H9 (cell line): ENCODE measurements around the gene DYRK4. TPM values are rescaled to one million over a fixed set of nuclear protein-coding genes. Genes with fewer than 3 reads are reported as not detected.

Experiments used
- DNase-seq: peaks from one replicate; pipeline ENCODE4 v3.0.0-alpha.2; 2017
- H2AFZ ChIP-seq: one replicate; pipeline ENCODE4 v1.6.1; 2013; ENCODE audit warnings: mild to moderate bottlenecking, low read length, control low read depth, moderate library complexity
- H2AK5ac ChIP-seq: 2 replicates; pipeline ENCODE4 v1.6.1; 2013; ENCODE audit warnings: low read length, control low read depth, mixed read lengths; ENCODE audit not compliant: insufficient read length
- H2BK120ac ChIP-seq: one replicate; pipeline ENCODE4 v1.6.1; 2013; ENCODE audit warnings: low read depth, mild to moderate bottlenecking, low read length, control low read depth, inconsistent platforms; ENCODE audit not compliant: poor library complexity, severe bottlenecking
- H2BK12ac ChIP-seq: 2 replicates; pipeline ENCODE4 v1.6.1; 2013; ENCODE audit warnings: low read length, control low read depth, mixed read lengths, low read depth; ENCODE audit not compliant: insufficient read length
- H2BK15ac ChIP-seq: 2 replicates; pipeline ENCODE4 v1.6.1; 2013; ENCODE audit warnings: low read depth, low read length, control low read depth
- H2BK20ac ChIP-seq: one replicate; pipeline ENCODE4 v1.6.1; 2013; ENCODE audit warnings: low read depth, mild to moderate bottlenecking, low read length, control low read depth, inconsistent platforms; ENCODE audit not compliant: poor library complexity, severe bottlenecking
- H2BK5ac ChIP-seq: 2 replicates; pipeline ENCODE4 v1.6.1; 2013; ENCODE audit warnings: low read length, control low read depth, mixed read lengths; ENCODE audit not compliant: insufficient read length
- H3K14ac ChIP-seq: 2 replicates; pipeline ENCODE4 v1.6.1; 2013; ENCODE audit warnings: low read length, control low read depth; ENCODE audit not compliant: insufficient read depth
- H3K18ac ChIP-seq: 2 replicates; pipeline ENCODE4 v1.6.1; 2013; ENCODE audit warnings: low read depth, mild to moderate bottlenecking, mixed read lengths, low read length, control low read depth; ENCODE audit not compliant: insufficient read length
- H3K23ac ChIP-seq: 2 replicates; pipeline ENCODE4 v1.6.1; 2013; ENCODE audit warnings: low read length, control low read depth, mixed read lengths, low read depth; ENCODE audit not compliant: insufficient read length
- H3K23me2 ChIP-seq: 2 replicates; pipeline ENCODE4 v1.6.1; 2013; ENCODE audit warnings: low read depth, mild to moderate bottlenecking, mixed read lengths, low read length, control low read depth; ENCODE audit not compliant: insufficient read length, poor library complexity, severe bottlenecking
- H3K27ac ChIP-seq: 2 replicates; pipeline ENCODE4 v1.5.1; 2013; ENCODE audit warnings: low read length, control low read depth, mixed read lengths, low read depth; ENCODE audit not compliant: insufficient read length
- H3K27me3 ChIP-seq: 2 replicates; pipeline ENCODE4 v1.6.1; 2013; ENCODE audit warnings: low read length, control low read depth, inconsistent platforms; ENCODE audit not compliant: insufficient read depth
- H3K4ac ChIP-seq: 2 replicates; pipeline ENCODE4 v1.6.1; 2013; ENCODE audit warnings: low read depth, mild to moderate bottlenecking, control low read depth, inconsistent platforms, low read length, moderate library complexity
- H3K4me1 ChIP-seq: 2 replicates; pipeline ENCODE4 v1.6.1; 2013; ENCODE audit warnings: low read length, control low read depth, inconsistent platforms; ENCODE audit not compliant: insufficient read depth
- H3K4me2 ChIP-seq: 2 replicates; pipeline ENCODE4 v1.6.1; 2013; ENCODE audit warnings: low read length, control low read depth, mixed read lengths; ENCODE audit not compliant: insufficient read length, insufficient read depth
- H3K56ac ChIP-seq: 2 replicates; pipeline ENCODE4 v1.6.1; 2013; ENCODE audit warnings: low read depth, mild to moderate bottlenecking, mixed read lengths, low read length, control low read depth; ENCODE audit not compliant: insufficient read length
- H3K79me1 ChIP-seq: 2 replicates; pipeline ENCODE4 v1.6.1; 2013; ENCODE audit warnings: low read depth, mild to moderate bottlenecking, moderate library complexity, low read length, control low read depth, inconsistent platforms; ENCODE audit not compliant: insufficient read depth, poor library complexity, severe bottlenecking
- H3K79me2 ChIP-seq: 2 replicates; pipeline ENCODE4 v1.6.1; 2013; ENCODE audit warnings: low read length, control low read depth, inconsistent platforms; ENCODE audit not compliant: insufficient read depth
- H3K9ac ChIP-seq: 2 replicates; pipeline ENCODE4 v1.6.1; 2013; ENCODE audit warnings: low read length, control low read depth, mixed read lengths; ENCODE audit not compliant: insufficient read length; ENCODE audit errors: extremely low read depth
- H3K9me3 ChIP-seq: one replicate; pipeline ENCODE4 v1.6.1; 2013; ENCODE audit warnings: low read depth, low read length, inconsistent platforms; ENCODE audit not compliant: control insufficient read depth
- H3T11ph ChIP-seq: one replicate; pipeline ENCODE4 v1.6.1; 2013; ENCODE audit warnings: mild to moderate bottlenecking, low read length, control low read depth, inconsistent platforms
- H4K20me1 ChIP-seq: one replicate; pipeline ENCODE4 v1.6.1; 2013; ENCODE audit not compliant: control insufficient read depth, insufficient read length, insufficient read depth
- H4K5ac ChIP-seq: 2 replicates; pipeline ENCODE4 v1.6.1; 2013; ENCODE audit warnings: low read depth, mild to moderate bottlenecking, mixed read lengths, low read length, control low read depth; ENCODE audit not compliant: insufficient read length
- H4K8ac ChIP-seq: replicated peaks from 2 replicates; pipeline ENCODE4 v1.6.1; 2013; ENCODE audit warnings: low read length, control low read depth, mixed read lengths, low read depth; ENCODE audit not compliant: insufficient read length
- H4K91ac ChIP-seq: 2 replicates; pipeline ENCODE4 v1.6.1; 2013; ENCODE audit warnings: low read depth, mild to moderate bottlenecking, moderate library complexity, mixed read lengths, low read length, control low read depth; ENCODE audit not compliant: insufficient read length
- H3K27ac Mint-ChIP-seq, 3 experiments: 2 replicates in 2 of 3; 3 replicates in 1 of 3; pipeline ENCODE4 v1.8.0; 2020 to 2021; ENCODE audit warnings: mixed read lengths in 3 of 3, mild to moderate bottlenecking in 1 of 3, moderate library complexity in 1 of 3
- H3K27me3 Mint-ChIP-seq: 2 replicates; pipeline ENCODE4 v1.8.0; 2021; ENCODE audit warnings: low read depth, mild to moderate bottlenecking, moderate library complexity, mixed read lengths
- H3K36me3 Mint-ChIP-seq, 3 experiments: 2 replicates in 2 of 3; 3 replicates in 1 of 3; pipeline ENCODE4 v1.8.0; 2020 to 2021; ENCODE audit warnings: low read depth in 3 of 3, mixed read lengths in 3 of 3; ENCODE audit not compliant: insufficient read depth in 1 of 3
- H3K4me1 Mint-ChIP-seq, 2 experiments: 2 replicates each; pipeline ENCODE4 v1.8.0; 2020; ENCODE audit warnings: mixed read lengths in 2 of 2
- H3K4me3 Mint-ChIP-seq, 2 experiments: 2 replicates in 1 of 2; 3 replicates in 1 of 2; pipeline ENCODE4 v1.8.0; 2020 to 2021; ENCODE audit warnings: mild to moderate bottlenecking in 2 of 2, mixed read lengths in 2 of 2, moderate library complexity in 1 of 2
- H3K9me3 Mint-ChIP-seq, 2 experiments: 2 replicates in 1 of 2; 3 replicates in 1 of 2; pipeline ENCODE4 v1.8.0; 2020; ENCODE audit warnings: mild to moderate bottlenecking in 2 of 2, mixed read lengths in 2 of 2, moderate library complexity in 1 of 2
- WGBS: extraction: QIAGEN DNeasy Blood & Tissue Kit; methylation state at CpG from one replicate; pipeline ENCODE4 v1.1.7; 2013; ENCODE audit warnings: missing lambda C conversion rate, low lambda C conversion rate, mixed read lengths; ENCODE audit not compliant: insufficient read length; ENCODE audit errors: extremely low coverage; 5-methylcytosine and 5-hydroxymethylcytosine counted together
- total RNA-seq: library from RNA; stranded (reverse); gene quantifications from 2 replicates; pipeline ENCODE4 v1.2.1, GENCODE V29; 2021
- TF ChIP-seq, protein P1 (sequence below): fragments of 200-600 bp; sonication (generic); conservative IDR thresholded peaks from 3 replicates; pipeline ENCODE4 v1.8.0; 2021; ENCODE audit warnings: antibody characterized with exemption, mild to moderate bottlenecking

DYRK4 gene
- total RNA-seq, 1 experiment from 2014 or later: 15.5 TPM

DNA sequence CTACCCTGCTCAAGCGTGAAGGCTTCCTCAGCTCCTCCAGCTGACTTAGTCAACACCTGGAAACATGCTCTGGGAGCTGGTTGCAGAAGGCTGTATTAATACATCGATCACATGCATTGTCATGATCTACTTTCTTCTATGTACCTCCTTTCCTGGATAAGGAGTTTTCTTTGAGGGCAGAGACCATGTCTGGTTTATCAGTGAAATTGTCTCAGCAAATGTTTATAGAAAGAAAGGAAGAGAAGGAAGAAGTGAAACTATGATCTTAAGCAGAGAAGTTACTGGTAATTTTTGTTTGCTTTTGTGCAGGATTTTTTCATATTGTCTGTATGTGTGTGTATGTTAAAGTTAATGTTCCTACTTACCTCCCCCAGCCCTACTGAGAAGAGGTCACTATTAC lies 4.5 kb downstream of the DYRK4 start:
- H2BK120ac ChIP-seq: no peak overlapping the region
- no peak overlapping the region for H4K5ac ChIP-seq
- no peak overlapping the region for H2BK5ac ChIP-seq
- no peaks in the 10 kb centered on the region; a peak in 1 of 5 replicates for H3K9me3 Mint-ChIP-seq
- no peak overlapping the region for H3K23ac ChIP-seq
- H4K20me1 ChIP-seq: no peaks in the 10 kb centered on the region
- no peaks in the 10 kb centered on the region for H3K79me1 ChIP-seq
- WGBS: no CpG with 5 or more reads among the region's 2 CpGs
- TF ChIP-seq, protein P1, sequence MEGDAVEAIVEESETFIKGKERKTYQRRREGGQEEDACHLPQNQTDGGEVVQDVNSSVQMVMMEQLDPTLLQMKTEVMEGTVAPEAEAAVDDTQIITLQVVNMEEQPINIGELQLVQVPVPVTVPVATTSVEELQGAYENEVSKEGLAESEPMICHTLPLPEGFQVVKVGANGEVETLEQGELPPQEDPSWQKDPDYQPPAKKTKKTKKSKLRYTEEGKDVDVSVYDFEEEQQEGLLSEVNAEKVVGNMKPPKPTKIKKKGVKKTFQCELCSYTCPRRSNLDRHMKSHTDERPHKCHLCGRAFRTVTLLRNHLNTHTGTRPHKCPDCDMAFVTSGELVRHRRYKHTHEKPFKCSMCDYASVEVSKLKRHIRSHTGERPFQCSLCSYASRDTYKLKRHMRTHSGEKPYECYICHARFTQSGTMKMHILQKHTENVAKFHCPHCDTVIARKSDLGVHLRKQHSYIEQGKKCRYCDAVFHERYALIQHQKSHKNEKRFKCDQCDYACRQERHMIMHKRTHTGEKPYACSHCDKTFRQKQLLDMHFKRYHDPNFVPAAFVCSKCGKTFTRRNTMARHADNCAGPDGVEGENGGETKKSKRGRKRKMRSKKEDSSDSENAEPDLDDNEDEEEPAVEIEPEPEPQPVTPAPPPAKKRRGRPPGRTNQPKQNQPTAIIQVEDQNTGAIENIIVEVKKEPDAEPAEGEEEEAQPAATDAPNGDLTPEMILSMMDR: no peak
- peaks cover 27% of the 10 kb centered on the region for H3K27me3 Mint-ChIP-seq
- no peak overlapping the region for H2BK15ac ChIP-seq
- H3K4me1 ChIP-seq: no peaks in the 10 kb centered on the region
- H3K27ac ChIP-seq: no peak overlapping the region
- no peak overlapping the region for H3K9ac ChIP-seq
- no peak overlapping the region for H2BK12ac ChIP-seq
- H3K36me3 Mint-ChIP-seq: 0 out of 7 replicates have a peak, but pooled peaks cover 0 to 2% (median 0%) of the 10 kb centered on the region in 3 experiments
- no peak overlapping the region for H3K4me2 ChIP-seq
- H4K91ac ChIP-seq: no peak overlapping the region
- H3K18ac ChIP-seq: no peak overlapping the region
- no peak overlapping the region for H2BK20ac ChIP-seq
- H4K8ac ChIP-seq: no peak overlapping the region
- H2AK5ac ChIP-seq: no peak overlapping the region
- H3K4me1 Mint-ChIP-seq: peaks cover 12 to 16% of the 10 kb centered on the region in 2 experiments
- H3K27me3 ChIP-seq: peaks cover 9% of the 10 kb centered on the region; the same call in 1 of the 2 replicates
- no peak overlapping the region for H3K4me3 Mint-ChIP-seq
- no peaks in the 10 kb centered on the region for H3K79me2 ChIP-seq
- H3T11ph ChIP-seq: no peak overlapping the region
- peaks cover 3% of the 10 kb centered on the region for H3K23me2 ChIP-seq
- H2AFZ ChIP-seq: no peak overlapping the region
- H3K27ac Mint-ChIP-seq: no peak overlapping the region; a peak in 1 of 7 replicates
- H3K4ac ChIP-seq: no peak overlapping the region
- no peak for DNase-seq
- H3K56ac ChIP-seq: no peak overlapping the region
- H3K14ac ChIP-seq: no peak overlapping the region
- H3K9me3 ChIP-seq: no peaks in the 10 kb centered on the region
